Measurements from ENCODE around the gene CST3.

DNA sequence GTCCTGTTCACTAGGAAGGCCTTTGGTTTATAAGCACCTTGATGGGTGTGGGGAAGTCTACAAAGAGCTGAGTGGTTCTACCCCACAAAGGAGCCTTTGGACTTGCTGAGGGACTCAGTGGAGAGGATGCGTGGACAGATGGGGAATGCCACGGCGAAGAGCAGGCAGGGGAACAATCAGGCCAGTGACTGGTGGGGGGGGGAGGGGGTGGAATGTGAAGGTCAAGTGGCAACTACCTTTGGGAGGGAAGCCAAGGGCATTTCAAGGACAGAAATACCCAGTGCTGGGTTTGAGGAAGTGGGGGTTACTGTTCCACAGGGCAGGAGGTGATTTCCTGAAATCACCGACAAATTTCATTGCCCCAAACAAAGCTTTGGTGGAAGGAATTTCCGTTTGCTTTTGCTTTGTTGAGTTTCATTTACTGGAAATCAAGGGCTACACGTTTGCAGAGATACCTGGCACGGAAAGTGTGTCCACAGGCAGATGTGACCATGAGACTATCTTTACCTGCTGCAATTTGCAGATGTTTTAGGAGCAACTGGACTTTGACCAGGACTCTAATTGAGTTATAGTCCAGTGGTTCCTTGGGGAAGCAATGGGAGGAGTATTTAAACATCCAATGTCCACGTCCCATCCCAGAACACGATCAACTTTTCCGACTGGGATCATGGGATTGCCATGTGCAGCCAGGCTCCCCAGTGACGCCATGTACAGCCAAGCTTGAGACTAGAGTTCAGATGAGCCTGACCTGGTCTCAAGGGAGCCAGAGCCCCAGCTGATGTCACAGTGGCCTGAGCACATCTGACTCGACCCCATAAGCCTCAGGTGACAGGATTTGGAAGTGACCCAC is 8.0 kb downstream of the CST3 start:
- TF ChIP-seq EZH2 (IDR thresholded peaks at IDR 0.05; ENCODE audit: insufficient read depth, poor library complexity, severe bottlenecking) (no peak), EZH2phosphoT487 (IDR thresholded peaks at IDR 0.05; ENCODE audit: insufficient read depth, low read depth) (no peak)

Data from GM23248 (cell line).